PC-3 (cell line): ENCODE results near the gene ABCG1. TPM values are rescaled to one million over a fixed set of nuclear protein-coding genes. Genes with fewer than 3 reads are reported as not detected.

Source experiments
- ATAC-seq: fragments of 200-7000 bp; cut with Tn5 transposase; 2 replicates; pipeline ENCODE4 v1.9.1; 2020; ENCODE audit warnings: mild to moderate bottlenecking, moderate library complexity
- BruUV-seq: library from RNA; stranded (reverse); fragments of 400-500 nt; replicated peaks from 2 replicates; lab custom pipeline; 2021; lab: Mats Ljungman, UMichigan
- CTCF ChIA-PET: fragments of 300-600 bp; sonication (Branson Sonifier 250); formaldehyde crosslinking; loops from one replicate; lab custom pipeline; 2022; ENCODE audit warnings: antibody characterized with exemption; lab: Charles Lee
- POLR2A ChIA-PET: fragments of 300-600 bp; sonication (Branson Sonifier 250); formaldehyde crosslinking; loops from one replicate; lab custom pipeline; 2022; ENCODE audit warnings: antibody characterized with exemption; ENCODE audit not compliant: unreplicated experiment; lab: Charles Lee
- DNase-seq: peaks from one replicate; pipeline ENCODE4 v3.0.0-alpha.2; 2015
- H2AFZ ChIP-seq: fragments of 300-600 bp; sonication (generic); 2 replicates; pipeline ENCODE4 v1.6.0; 2016; ENCODE audit warnings: antibody characterized with exemption, low read length
- H3F3A ChIP-seq: fragments of 300-600 bp; sonication (generic); one replicate; pipeline ENCODE4 v1.6.0; 2017; ENCODE audit warnings: antibody characterized with exemption, low read length, control low read depth, mild to moderate bottlenecking; ENCODE audit not compliant: unreplicated experiment
- H3K27ac ChIP-seq: fragments of 300-600 bp; sonication (generic); 2 replicates; pipeline ENCODE4 v1.5.1; 2016; ENCODE audit warnings: mild to moderate bottlenecking, low read length
- H3K27me3 ChIP-seq: fragments of 300-600 bp; sonication (generic); 2 replicates; pipeline ENCODE4 v1.6.1; 2016; ENCODE audit warnings: low read length, mixed read lengths
- H3K36me3 ChIP-seq: fragments of 300-600 bp; sonication (generic); 2 replicates; pipeline ENCODE4 v1.6.1; 2016; ENCODE audit warnings: low read depth, mixed run types, low read length, mixed read lengths
- H3K4me1 ChIP-seq: fragments of 300-600 bp; sonication (generic); 2 replicates; pipeline ENCODE4 v1.5.1; 2016; ENCODE audit warnings: low read length; ENCODE audit not compliant: insufficient read depth
- H3K4me2 ChIP-seq: fragments of 300-600 bp; sonication (generic); 2 replicates; pipeline ENCODE4 v1.6.0; 2016; ENCODE audit warnings: low read length
- H3K4me3 ChIP-seq: fragments of 300-600 bp; sonication (generic); 2 replicates; pipeline ENCODE4 v1.5.1; 2016; ENCODE audit warnings: mild to moderate bottlenecking, low read length, mixed read lengths
- H3K79me2 ChIP-seq: fragments of 300-600 bp; sonication (generic); 2 replicates; pipeline ENCODE4 v1.6.1; 2017; ENCODE audit warnings: low read length, mixed read lengths
- H3K9ac ChIP-seq: fragments of 300-600 bp; sonication (generic); 2 replicates; pipeline ENCODE4 v1.6.0; 2016; ENCODE audit warnings: mild to moderate bottlenecking, low read length
- H3K9me2 ChIP-seq: fragments of 300-600 bp; sonication (generic); replicated peaks from 2 replicates; pipeline ENCODE4 v1.6.1; 2016; ENCODE audit warnings: mixed run types, low read length, mixed read lengths
- H3K9me3 ChIP-seq: fragments of 300-600 bp; sonication (generic); 2 replicates; pipeline ENCODE4 v1.6.1; 2016; ENCODE audit warnings: low read length, mixed read lengths
- H4K20me1 ChIP-seq: fragments of 300-600 bp; sonication (generic); 2 replicates; pipeline ENCODE4 v1.6.1; 2016; ENCODE audit warnings: low read length, mixed read lengths
- CTCF ChIP-seq: fragments of 300-600 bp; sonication (generic); conservative IDR thresholded peaks from 2 replicates; pipeline ENCODE4 v1.5.1; 2017; ENCODE audit warnings: antibody characterized with exemption, low read depth, mild to moderate bottlenecking, low read length
- EZH2 ChIP-seq: fragments of 300-600 bp; sonication (generic); IDR thresholded peaks from one replicate; pipeline ENCODE4 v1.6.1; 2017; ENCODE audit warnings: antibody characterized with exemption, mild to moderate bottlenecking, low read length; ENCODE audit not compliant: unreplicated experiment
- EZH2phosphoT487 ChIP-seq: fragments of 300-600 bp; sonication (generic); IDR thresholded peaks from 2 replicates; pipeline ENCODE4 v1.6.1; 2018; ENCODE audit warnings: mild to moderate bottlenecking, antibody characterized with exemption, low read length, borderline replicate concordance
- intact Hi-C: fragments of 100-400 bp; cut with micrococcal nuclease; formaldehyde crosslinking; loops from 2 replicates; pipeline ENCODE4 v1.9.0; 2023
- total RNA-seq: library from RNA; depleted of rRNA; stranded (reverse); fragments of >200 nt; gene quantifications from 2 replicates; pipeline ENCODE4 v1.2.3, GENCODE V29; 2014

Gene ABCG1
- total RNA-seq, 1 experiment from 2014 or later, result 0.66 TPM

GRCh38 chr21:42234041-42234440 lies 15.1 kb downstream of the ABCG1 start:
- intact Hi-C loops, result no loop called here
- POLR2A ChIA-PET, result interaction anchor here (0.7 kb wide), 1 partner anchor 14 kb away, joined by 3 read pairs; no protein-coding TSS in a partner anchor
- peak overlapping the region; percentile 96 for H2AFZ ChIP-seq

GRCh38 chr21:42234464-42235241 lies 15.7 kb downstream of the ABCG1 start:
- H3K36me3 ChIP-seq, result no peaks in the 10 kb centered on the region
- H3K79me2 ChIP-seq, result no peaks in the 10 kb centered on the region
- H2AFZ ChIP-seq, result peak overlapping the region; percentile 96
- ATAC-seq (peak; percentile 86), DNase-seq (peak; percentile 63)
- peak overlapping the region; percentile 54 for H3K9ac ChIP-seq
- H3K27ac ChIP-seq, result peak overlapping the region; percentile 15; the same call in 1 of the 2 replicates
- peaks cover 16% of the 10 kb centered on the region for H3K4me1 ChIP-seq
- CTCF ChIA-PET, result interaction anchor here (0.5 to 0.6 kb wide), 2 partner anchors 268 to 359 kb away, joined by 4 read pairs; no protein-coding TSS in a partner anchor
- intact Hi-C loops, result no loop called here
- H3K4me2 ChIP-seq, result peak overlapping the region; percentile 98
- H3F3A ChIP-seq, result no peaks in the 10 kb centered on the region
- H4K20me1 ChIP-seq, result no peaks in the 10 kb centered on the region
- TF ChIP-seq EZH2 (no peak), EZH2phosphoT487 (no peak), CTCF (no peak)
- no peaks in the 10 kb centered on the region for H3K9me3 ChIP-seq
- H3K4me3 ChIP-seq, result peak overlapping the region; percentile 69
- no TSS peak for BruUV-seq
- H3K27me3 ChIP-seq, result no peaks in the 10 kb centered on the region
- POLR2A ChIA-PET, result interaction anchor here (0.7 kb wide), 1 partner anchor 15 kb away, joined by 3 read pairs; no protein-coding TSS in a partner anchor
- H3K9me2 ChIP-seq, result no peaks in the 10 kb centered on the region

More at GRCh38 chr21:42234041-42234440, 15.1 kb downstream of the ABCG1 start:
- H3K79me2 ChIP-seq, result no peaks in the 10 kb centered on the region
- H3K9me3 ChIP-seq, result no peaks in the 10 kb centered on the region
- TF ChIP-seq EZH2phosphoT487 (no peak), EZH2 (no peak), CTCF (no peak)
- H3F3A ChIP-seq, result no peaks in the 10 kb centered on the region
- peaks cover 16% of the 10 kb centered on the region for H3K4me1 ChIP-seq
- peak overlapping the region; percentile 69 for H3K4me3 ChIP-seq
- CTCF ChIA-PET, result interaction anchor here (0.5 to 1.8 kb wide), 2 partner anchors 14 to 268 kb away, joined by 4 to 5 read pairs; no protein-coding TSS in a partner anchor
- peak overlapping the region; percentile 54; the same call in 1 of the 2 replicates for H3K9ac ChIP-seq
- no peaks in the 10 kb centered on the region for H4K20me1 ChIP-seq
- DNase-seq (no peak), ATAC-seq (no peak)
- peak overlapping the region; percentile 98 for H3K4me2 ChIP-seq
- no peak overlapping the region for H3K27ac ChIP-seq
- no peaks in the 10 kb centered on the region for H3K36me3 ChIP-seq
- BruUV-seq, result TSS peak; percentile 68
- no peaks in the 10 kb centered on the region for H3K27me3 ChIP-seq
- no peaks in the 10 kb centered on the region for H3K9me2 ChIP-seq
